Measurements from ENCODE around the gene ODR4.

ODR4 gene

GRCh38 chr1:186429017-186429416, 53.4 kb downstream of the ODR4 start:
- TF ChIP-seq CTCF (IDR thresholded peaks at IDR 0.05; ENCODE audit: low read length) (no peak), EZH2 (IDR thresholded peaks at IDR 0.05; ENCODE audit: borderline replicate concordance, low read length) (no peak)
- no peaks in the 10 kb centered on the region for H3K4me1 ChIP-seq (ENCODE audit: insufficient read depth, low read length, severe bottlenecking)
- H4K20me1 ChIP-seq (ENCODE audit: insufficient read depth, low read length) = no peaks in the 10 kb centered on the region
- no peaks in the 10 kb centered on the region for H3K9me2 ChIP-seq (ENCODE audit: low read depth, low read length)
- no peaks in the 10 kb centered on the region for H3K36me3 ChIP-seq (ENCODE audit: insufficient read depth, low read length)
- H3K4me2 ChIP-seq (ENCODE audit: low read length) = no peak overlapping the region
- H3K4me3 ChIP-seq (ENCODE audit: low read depth, low read length, poor library complexity, severe bottlenecking) = no peak overlapping the region
- no peaks in the 10 kb centered on the region for H3K79me2 ChIP-seq (ENCODE audit: insufficient read depth, low read length)
- H2AFZ ChIP-seq (ENCODE audit: low read length) = no peak overlapping the region
- H3K9ac ChIP-seq (ENCODE audit: low read length) = no peak overlapping the region
- no peaks in the 10 kb centered on the region for H3K9me3 ChIP-seq (ENCODE audit: low read length)
- no peaks in the 10 kb centered on the region for H3F3A ChIP-seq (ENCODE audit: insufficient read depth, low read length)
- H3K27me3 ChIP-seq (ENCODE audit: insufficient read depth, low read length) = no peaks in the 10 kb centered on the region
- H3K27ac ChIP-seq (ENCODE audit: low read depth, low read length, poor library complexity, severe bottlenecking) = no peak overlapping the region

- Histone ChIP-seq H3K4me2 (ENCODE audit: low read length) (no peak overlapping the region), H3K9me3 (ENCODE audit: low read length) (no peaks in the 10 kb centered on the region), H4K20me1 (ENCODE audit: insufficient read depth, low read length) (no peaks in the 10 kb centered on the region), H3K79me2 (ENCODE audit: insufficient read depth, low read length) (no peaks in the 10 kb centered on the region), H2AFZ (ENCODE audit: low read length) (no peak overlapping the region), H3K4me3 (ENCODE audit: low read depth, low read length, poor library complexity, severe bottlenecking) (no peak overlapping the region), H3K36me3 (ENCODE audit: insufficient read depth, low read length) (no peaks in the 10 kb centered on the region), H3F3A (ENCODE audit: insufficient read depth, low read length) (no peaks in the 10 kb centered on the region), H3K9me2 (ENCODE audit: low read depth, low read length) (no peaks in the 10 kb centered on the region), H3K27me3 (ENCODE audit: insufficient read depth, low read length) (no peaks in the 10 kb centered on the region), H3K4me1 (ENCODE audit: insufficient read depth, low read length, severe bottlenecking) (no peaks in the 10 kb centered on the region), H3K9ac (ENCODE audit: low read length) (no peak overlapping the region), H3K27ac (ENCODE audit: low read depth, low read length, poor library complexity, severe bottlenecking) (no peak overlapping the region)
- no peak for TF ChIP-seq EZH2 (IDR thresholded peaks at IDR 0.05; ENCODE audit: borderline replicate concordance, low read length)
- TF ChIP-seq CTCF (IDR thresholded peaks at IDR 0.05; ENCODE audit: low read length) = no peak
Observed at GRCh38 chr1:186435336-186435735, 59.7 kb downstream of the ODR4 start.

- no peak for TF ChIP-seq CTCF (IDR thresholded peaks at IDR 0.05; ENCODE audit: low read length)
- TF ChIP-seq EZH2 (IDR thresholded peaks at IDR 0.05; ENCODE audit: borderline replicate concordance, low read length) = no peak
Observed at GRCh38 chr1:186438567-186438966, 62.9 kb downstream of the ODR4 start.

More at GRCh38 chr1:186438567-186438966, 62.9 kb downstream of the ODR4 start:
- Histone ChIP-seq H2AFZ (ENCODE audit: low read length) (no peak overlapping the region), H3K4me2 (ENCODE audit: low read length) (no peak overlapping the region), H3K27ac (ENCODE audit: low read depth, low read length, poor library complexity, severe bottlenecking) (no peak overlapping the region), H3F3A (ENCODE audit: insufficient read depth, low read length) (no peaks in the 10 kb centered on the region), H3K27me3 (ENCODE audit: insufficient read depth, low read length) (no peaks in the 10 kb centered on the region), H3K79me2 (ENCODE audit: insufficient read depth, low read length) (no peaks in the 10 kb centered on the region), H3K36me3 (ENCODE audit: insufficient read depth, low read length) (no peaks in the 10 kb centered on the region), H3K9ac (ENCODE audit: low read length) (no peak overlapping the region), H3K9me2 (ENCODE audit: low read depth, low read length) (no peaks in the 10 kb centered on the region), H4K20me1 (ENCODE audit: insufficient read depth, low read length) (no peaks in the 10 kb centered on the region), H3K9me3 (ENCODE audit: low read length) (no peaks in the 10 kb centered on the region), H3K4me3 (ENCODE audit: low read depth, low read length, poor library complexity, severe bottlenecking) (no peak overlapping the region), H3K4me1 (ENCODE audit: insufficient read depth, low read length, severe bottlenecking) (no peaks in the 10 kb centered on the region)

Data from OCI-LY1 (cell line).